HCT116 (cell line): ENCODE results near the gene GRIA4.

Experiments used
- CTCF ChIP-seq, 3 experiments: fragments of 200-600 bp in 1 of 3; sonication (generic) in 1 of 3; IDR thresholded peaks in 2 of 3; conservative IDR thresholded peaks in 1 of 3; 2 replicates each; pipeline ENCODE4 v1.5.1; 2012 to 2017; ENCODE audit warnings: low read depth in 2 of 3, low read length in 2 of 3, antibody characterized with exemption in 1 of 3, borderline replicate concordance in 1 of 3, control low read depth in 1 of 3, mild to moderate bottlenecking in 1 of 3, mixed read lengths in 1 of 3, mixed run types in 1 of 3, moderate library complexity in 1 of 3; ENCODE audit not compliant: insufficient read depth in 1 of 3
- EZH2 ChIP-seq: fragments of 200-600 bp; sonication (generic); IDR thresholded peaks from 2 replicates; pipeline ENCODE4 v1.6.1; 2017; ENCODE audit warnings: antibody characterized with exemption, mixed run types
- EZH2phosphoT487 ChIP-seq: fragments of 200-600 bp; IDR thresholded peaks from 2 replicates; pipeline ENCODE4 v1.6.1; 2018; ENCODE audit warnings: antibody characterized with exemption, borderline replicate concordance
- POLR2A ChIP-seq: IDR thresholded peaks from 2 replicates; pipeline ENCODE4 v1.7.0; 2011; ENCODE audit warnings: borderline replicate concordance; ENCODE audit not compliant: insufficient read depth, insufficient read length; ENCODE audit errors: extremely low read depth
- RAD21 ChIP-seq: IDR thresholded peaks from 2 replicates; pipeline ENCODE4 v1.6.1; 2012; ENCODE audit warnings: low read depth, mild to moderate bottlenecking
- ZNF274 ChIP-seq: fragments of 200-500 bp; sonication (Bioruptor generic); IDR thresholded peaks from 2 replicates; pipeline ENCODE4 v1.6.1; 2014; ENCODE audit warnings: mild to moderate bottlenecking, low read depth, low read length, inconsistent platforms

- TF ChIP-seq CTCF (IDR thresholded peaks at IDR 0.05 in 2 of 3, conservative IDR thresholded peaks at IDR 0.05 in 1 of 3; ENCODE audit: borderline replicate concordance in 1 of 3, insufficient read depth in 1 of 3, low read depth in 2 of 3, low read length in 2 of 3) (no peak), EZH2phosphoT487 (no peak), ZNF274 (no peak), POLR2A (no peak), EZH2 (no peak), RAD21 (no peak)
Observed at GRCh38 chr11:105767931-105768330, 158.1 kb downstream of the GRIA4 start.
